Measurements from ENCODE around the gene C16orf46. TPM values are rescaled to one million over a fixed set of nuclear protein-coding genes. Genes with fewer than 3 reads are reported as not detected.

Gene C16orf46
- total RNA-seq, 1 donor from 2014 or later, result 0.86 TPM

DNA sequence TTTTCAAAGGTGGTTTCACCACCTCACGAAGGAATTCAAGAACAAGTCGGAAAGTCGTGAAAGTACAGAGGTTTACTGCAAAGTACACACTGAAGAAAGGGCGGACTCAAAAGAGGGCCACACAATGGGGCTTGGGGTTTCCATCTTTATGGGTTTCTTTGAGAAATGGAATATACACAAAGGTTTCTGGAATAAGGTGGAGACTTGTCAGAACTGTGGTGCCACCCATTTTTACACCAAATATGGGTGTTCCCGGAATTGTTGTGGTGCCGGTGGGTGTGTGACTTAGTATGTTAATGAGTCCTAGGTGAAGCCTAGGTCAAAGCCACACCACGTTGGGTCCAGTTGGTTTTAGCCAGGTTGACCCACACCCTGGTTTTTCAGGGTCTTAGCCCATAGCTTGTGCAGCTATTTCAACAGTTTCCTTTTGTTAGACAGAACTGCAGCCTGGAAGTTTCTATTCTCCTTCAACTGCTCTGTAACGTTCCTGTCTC lies 19.7 kb upstream of the C16orf46 start:
- intact Hi-C loops (cut with micrococcal nuclease), result loop anchor here (1.0 kb wide), 4 partner anchors 20 to 218 kb away; partner anchors contain the start of genes ATMIN, CENPN and GAN
- H3K36me3 Mint-ChIP-seq (ENCODE audit: low read depth), result peaks cover 1% of the 10 kb centered on the region
- H3K27ac Mint-ChIP-seq, result peak overlapping the region; percentile 38
- no peaks in the 10 kb centered on the region for H3K27me3 Mint-ChIP-seq
- no peak for DNase-seq
- no peaks in the 10 kb centered on the region for H3K9me3 Mint-ChIP-seq
- peak overlapping the region; percentile 59 for H3K4me3 Mint-ChIP-seq
- peaks cover 5% of the 10 kb centered on the region for H3K4me1 Mint-ChIP-seq

DNA sequence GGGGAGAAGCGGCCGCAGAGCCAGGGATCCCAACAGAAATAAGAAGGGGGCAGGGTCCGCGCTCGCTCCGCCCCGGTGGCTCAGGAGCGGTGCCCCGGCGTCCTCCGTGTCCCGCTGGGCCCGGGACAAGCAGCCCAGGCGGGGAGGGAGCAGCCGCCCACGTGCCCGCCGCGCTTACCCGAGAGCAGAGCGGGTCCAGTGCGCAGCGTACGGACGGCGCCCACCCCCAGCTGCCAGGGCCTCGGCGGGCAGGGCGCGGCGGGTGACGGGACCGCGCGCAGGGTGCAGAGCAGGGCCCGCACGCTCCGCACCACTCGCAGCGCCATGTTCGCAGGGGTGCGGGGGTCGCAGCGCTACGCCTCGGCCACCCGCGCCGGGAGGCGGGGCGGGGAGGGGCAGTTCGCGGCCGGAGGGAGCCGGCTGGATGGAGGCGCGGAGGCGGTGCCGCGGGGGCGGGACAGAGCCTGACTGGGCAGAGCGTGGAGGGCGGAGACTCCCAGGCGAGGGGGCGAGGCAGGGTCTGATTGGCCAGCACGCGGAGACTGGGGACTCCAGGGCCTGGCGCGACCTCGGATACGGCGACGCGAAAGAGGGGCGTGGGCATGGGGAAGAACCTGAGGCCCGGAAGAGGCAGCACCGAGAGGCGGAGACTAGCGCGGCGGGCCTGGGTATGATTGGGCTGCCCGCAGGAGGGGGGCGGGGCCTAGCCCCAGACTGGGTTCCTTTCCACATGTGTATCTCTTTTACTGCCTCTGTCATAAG lies 19.1 kb upstream of the C16orf46 start, which contains the start of gene GCSH:
Gene GCSH, minus strand, starts transcription at position 443 of the 762 bp plus-strand sequence. Its CDS starts 117 bp downstream, at position 326.
- Mint-ChIP-seq H3K9me3 (no peaks in the 10 kb centered on the region), H3K4me1 (peaks cover 5% of the 10 kb centered on the region), H3K36me3 (ENCODE audit: low read depth) (peaks cover 1% of the 10 kb centered on the region), H3K4me3 (peak within 1 kb of the TSS; percentile 85), H3K27me3 (no peaks in the 10 kb centered on the region), H3K27ac (peak within 1 kb of the TSS; percentile 38)
- DNase-seq, result peak; percentile 100
- intact Hi-C loops (cut with micrococcal nuclease), result loop anchor here (1.0 kb wide), 4 partner anchors 20 to 218 kb away; partner anchors contain the start of genes ATMIN, CENPN and GAN

DNA sequence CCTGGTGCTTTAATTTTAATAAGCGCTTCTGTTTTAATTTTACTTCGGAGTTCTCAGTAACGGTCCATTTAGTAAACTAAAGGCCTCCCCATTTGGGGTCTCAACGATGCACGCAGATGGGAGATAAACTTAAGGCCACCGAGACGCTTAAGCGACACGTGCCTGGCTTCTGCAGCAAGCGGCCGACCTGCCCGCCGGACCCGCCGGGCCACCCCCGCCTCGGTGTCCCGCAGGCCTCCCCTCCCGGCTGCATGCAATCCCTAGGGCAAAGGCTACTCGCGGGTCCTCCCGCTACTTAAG lies 18.6 kb upstream of the C16orf46 start:
- no peak for DNase-seq
- Mint-ChIP-seq H3K4me3 (peak overlapping the region; percentile 85), H3K27ac (no peak overlapping the region), H3K4me1 (peaks cover 5% of the 10 kb centered on the region), H3K27me3 (no peaks in the 10 kb centered on the region), H3K9me3 (no peaks in the 10 kb centered on the region), H3K36me3 (ENCODE audit: low read depth) (peaks cover 1% of the 10 kb centered on the region)
- intact Hi-C loops (cut with micrococcal nuclease), result no loop called here

- no peak for DNase-seq
- H3K4me3 Mint-ChIP-seq, result peak overlapping the region; percentile 85
- no peaks in the 10 kb centered on the region for H3K9me3 Mint-ChIP-seq
- no peak overlapping the region for H3K27ac Mint-ChIP-seq
- peaks cover 1% of the 10 kb centered on the region for H3K36me3 Mint-ChIP-seq (ENCODE audit: low read depth)
- intact Hi-C loops (cut with micrococcal nuclease), result no loop called here
- peaks cover 5% of the 10 kb centered on the region for H3K4me1 Mint-ChIP-seq
- no peaks in the 10 kb centered on the region for H3K27me3 Mint-ChIP-seq
Observed at GRCh38 chr16:81094771-81095251, 17.8 kb upstream of the C16orf46 start.

- no peaks in the 10 kb centered on the region for H3K9me3 Mint-ChIP-seq
- no peaks in the 10 kb centered on the region for H3K36me3 Mint-ChIP-seq (ENCODE audit: low read depth)
- no peak overlapping the region for H3K27ac Mint-ChIP-seq
- H3K27me3 Mint-ChIP-seq, result no peaks in the 10 kb centered on the region
- peaks cover 2% of the 10 kb centered on the region for H3K4me1 Mint-ChIP-seq
- DNase-seq, result no peak
- no peak overlapping the region for H3K4me3 Mint-ChIP-seq
- intact Hi-C loops (cut with micrococcal nuclease), result no loop called here
Observed at GRCh38 chr16:81088836-81089235, 11.8 kb upstream of the C16orf46 start.

- no peaks in the 10 kb centered on the region for H3K4me1 Mint-ChIP-seq
Observed at GRCh38 chr16:81081014-81081413, 4.0 kb upstream of the C16orf46 start.

DNA sequence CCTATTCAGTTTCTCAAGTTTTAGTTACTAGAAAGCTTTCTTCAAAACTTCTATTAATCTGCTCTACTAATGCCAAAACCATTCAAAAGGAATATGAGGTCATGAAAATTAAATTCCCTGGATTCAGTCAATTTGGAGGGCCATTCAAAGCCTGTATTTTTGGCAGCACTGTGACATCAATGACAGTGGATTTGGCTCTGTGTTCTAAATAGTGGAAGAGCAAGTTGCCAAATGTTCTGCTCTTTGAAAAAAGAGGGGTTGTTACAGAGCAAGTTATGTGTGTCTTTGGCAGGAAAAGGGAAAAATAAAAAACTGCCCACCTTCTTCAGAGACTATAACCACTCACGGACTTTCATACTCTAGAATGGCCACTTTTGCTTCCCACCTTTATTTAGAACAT lies 3.2 kb upstream of the C16orf46 start:
- Mint-ChIP-seq H3K9me3 (no peaks in the 10 kb centered on the region), H3K27ac (no peak overlapping the region), H3K27me3 (no peaks in the 10 kb centered on the region), H3K4me3 (no peak overlapping the region), H3K36me3 (ENCODE audit: low read depth) (no peaks in the 10 kb centered on the region), H3K4me1 (no peaks in the 10 kb centered on the region)
- intact Hi-C loops (cut with micrococcal nuclease), result no loop called here
- no peak for DNase-seq

More at GRCh38 chr16:81081014-81081413, 4.0 kb upstream of the C16orf46 start:
- no peaks in the 10 kb centered on the region for H3K9me3 Mint-ChIP-seq
- H3K27me3 Mint-ChIP-seq, result no peaks in the 10 kb centered on the region
- no peak overlapping the region for H3K27ac Mint-ChIP-seq
- H3K36me3 Mint-ChIP-seq (ENCODE audit: low read depth), result no peaks in the 10 kb centered on the region
- no peak overlapping the region for H3K4me3 Mint-ChIP-seq
- intact Hi-C loops (cut with micrococcal nuclease), result no loop called here
- DNase-seq, result no peak

DNA sequence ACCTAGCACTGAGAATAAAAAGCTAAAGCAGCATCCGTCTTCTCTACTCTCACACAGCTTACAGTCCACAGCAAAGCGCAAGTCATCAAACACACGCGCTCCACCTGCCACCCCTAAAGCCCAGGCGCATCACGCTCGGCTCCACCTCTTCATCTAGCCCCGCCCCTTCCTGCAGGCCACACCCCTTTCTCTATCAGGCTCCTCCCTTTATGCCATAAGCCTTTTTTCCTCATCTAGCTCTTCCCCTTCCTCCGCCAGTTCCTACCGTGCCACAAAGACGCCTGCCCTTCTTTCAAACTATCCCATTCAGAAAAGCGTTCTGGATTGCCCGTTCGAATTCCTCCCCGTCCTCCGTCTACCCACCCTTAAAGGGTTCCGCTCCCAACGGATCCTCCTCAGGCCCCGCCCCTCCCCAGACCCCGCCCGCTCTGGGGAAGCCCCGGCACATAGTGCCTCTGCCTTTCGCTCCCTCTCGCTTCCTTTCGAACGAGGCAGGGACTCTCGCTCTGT lies 417 bp downstream of the C16orf46 start:
- DNase-seq, result peak; percentile 98
- peaks cover 3% of the 10 kb centered on the region for H3K4me1 Mint-ChIP-seq
- no peak overlapping the region for H3K4me3 Mint-ChIP-seq
- peaks cover 4% of the 10 kb centered on the region for H3K27me3 Mint-ChIP-seq
- H3K27ac Mint-ChIP-seq, result no peak overlapping the region
- intact Hi-C loops (cut with micrococcal nuclease), result loop anchor here (1.0 to 10.0 kb wide), 4 partner anchors 20 to 272 kb away; partner anchors contain the start of genes ATMIN, CDYL2, CENPN and GCSH
- H3K36me3 Mint-ChIP-seq (ENCODE audit: low read depth), result no peaks in the 10 kb centered on the region
- H3K9me3 Mint-ChIP-seq, result no peaks in the 10 kb centered on the region

- no peak for DNase-seq
- Mint-ChIP-seq H3K36me3 (ENCODE audit: low read depth) (no peaks in the 10 kb centered on the region), H3K27me3 (peaks cover 5% of the 10 kb centered on the region), H3K27ac (no peak overlapping the region), H3K9me3 (no peaks in the 10 kb centered on the region), H3K4me3 (no peak overlapping the region), H3K4me1 (peaks cover 3% of the 10 kb centered on the region)
- intact Hi-C loops (cut with micrococcal nuclease), result loop anchor here (10.0 kb wide), 1 partner anchor 269 kb away; the partner anchor contains the start of gene CDYL2
Observed at GRCh38 chr16:81073560-81074330, 3.3 kb downstream of the C16orf46 start.

DNA sequence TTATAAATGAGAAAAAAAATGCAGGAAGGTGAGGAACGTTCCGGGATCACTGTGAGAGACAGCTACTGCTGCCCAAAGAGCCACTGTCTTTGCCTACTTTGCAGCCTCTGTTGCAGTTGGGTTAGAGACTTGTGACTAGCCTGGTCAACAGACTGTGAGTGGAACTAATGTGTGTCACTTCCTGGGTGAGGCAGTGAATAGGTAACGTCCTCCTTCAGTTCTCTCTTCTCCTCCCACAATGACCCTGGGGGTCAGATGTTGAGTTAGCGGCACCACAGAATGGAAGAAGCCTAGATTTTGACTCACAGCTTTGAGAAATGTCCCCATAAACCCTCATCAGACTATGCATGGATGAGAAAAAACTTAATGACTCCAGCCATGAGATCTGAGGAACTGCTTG lies 5.2 kb downstream of the C16orf46 start:
- H3K27ac Mint-ChIP-seq, result no peak overlapping the region

GRCh38 chr16:81070979-81071378 lies 6.1 kb downstream of the C16orf46 start:
- H3K27me3 Mint-ChIP-seq, result peaks cover 5% of the 10 kb centered on the region
- H3K36me3 Mint-ChIP-seq (ENCODE audit: low read depth), result no peaks in the 10 kb centered on the region
- H3K4me3 Mint-ChIP-seq, result no peak overlapping the region
- DNase-seq, result no peak
- peaks cover 4% of the 10 kb centered on the region for H3K4me1 Mint-ChIP-seq
- intact Hi-C loops (cut with micrococcal nuclease), result loop anchor here (10.0 kb wide), 1 partner anchor 266 kb away; the partner anchor contains the start of gene CDYL2
- H3K9me3 Mint-ChIP-seq, result no peaks in the 10 kb centered on the region
- no peak overlapping the region for H3K27ac Mint-ChIP-seq

More for the DNA sequence above, 5.2 kb downstream of the C16orf46 start:
- Mint-ChIP-seq H3K9me3 (no peaks in the 10 kb centered on the region), H3K4me3 (no peak overlapping the region), H3K36me3 (ENCODE audit: low read depth) (no peaks in the 10 kb centered on the region), H3K27me3 (peaks cover 5% of the 10 kb centered on the region), H3K4me1 (peaks cover 4% of the 10 kb centered on the region)
- intact Hi-C loops (cut with micrococcal nuclease), result loop anchor here (10.0 kb wide), 1 partner anchor 267 kb away; the partner anchor contains the start of gene CDYL2
- DNase-seq, result no peak

GRCh38 chr16:81069063-81069462 lies 8.0 kb downstream of the C16orf46 start:
- H3K4me1 Mint-ChIP-seq, result peaks cover 4% of the 10 kb centered on the region
- H3K36me3 Mint-ChIP-seq (ENCODE audit: low read depth), result no peaks in the 10 kb centered on the region
- no peak for DNase-seq
- intact Hi-C loops (cut with micrococcal nuclease), result no loop called here
- H3K27me3 Mint-ChIP-seq, result peaks cover 5% of the 10 kb centered on the region
- H3K9me3 Mint-ChIP-seq, result no peaks in the 10 kb centered on the region
- no peak overlapping the region for H3K27ac Mint-ChIP-seq
- H3K4me3 Mint-ChIP-seq, result no peak overlapping the region

- H3K36me3 Mint-ChIP-seq (ENCODE audit: low read depth), result no peaks in the 10 kb centered on the region
- peaks cover 4% of the 10 kb centered on the region for H3K4me1 Mint-ChIP-seq
- H3K27ac Mint-ChIP-seq, result no peak overlapping the region
- H3K4me3 Mint-ChIP-seq, result no peak overlapping the region
- no peak for DNase-seq
- intact Hi-C loops (cut with micrococcal nuclease), result no loop called here
- no peaks in the 10 kb centered on the region for H3K9me3 Mint-ChIP-seq
- H3K27me3 Mint-ChIP-seq, result peaks cover 1% of the 10 kb centered on the region
Observed at GRCh38 chr16:81067166-81067565, 9.9 kb downstream of the C16orf46 start.

Measured in activated CD4-positive, alpha-beta T cell treated with anti-CD3 and anti-CD28 coated beads, Interleukin-2, amount 10 ng/mL, durations not matched to agents 24 days and 14 days (primary cell).